ENCODE data around the gene KIAA1586.

- TF ChIP-seq EZH2 (IDR thresholded peaks at IDR 0.05; ENCODE audit: borderline replicate concordance) (no peak), EZH2phosphoT487 (IDR thresholded peaks at IDR 0.05; ENCODE audit: low read depth, severe bottlenecking, unreplicated experiment) (no peak), CTCF (IDR thresholded peaks at IDR 0.05; ENCODE audit: poor library complexity) (no peak)
Measured at GRCh38 chr6:57035549-57035948, 10.9 kb upstream of the KIAA1586 start.
